GM12891 (cell line): ENCODE results near the gene ITGB4.

Experiments
- PAX5 ChIP-seq: IDR thresholded peaks from 2 replicates; pipeline ENCODE4 v1.6.1; 2011; ENCODE audit warnings: low read length, moderate library complexity, mild to moderate bottlenecking; ENCODE audit not compliant: insufficient read depth, severe bottlenecking
- POLR2A ChIP-seq: IDR thresholded peaks from 2 replicates; pipeline ENCODE4 v1.6.1; 2011; ENCODE audit warnings: low read depth, low read length, control low read depth
- POLR2AphosphoS5 ChIP-seq: IDR thresholded peaks from 2 replicates; pipeline ENCODE4 v1.6.1; 2011; ENCODE audit warnings: low read depth, low read length, control low read depth
- POU2F2 ChIP-seq: IDR thresholded peaks from 2 replicates; pipeline ENCODE4 v1.6.1; 2011; ENCODE audit warnings: low read depth, mild to moderate bottlenecking, control low read depth, low read length, moderate library complexity

- TF ChIP-seq POLR2A = no peak
- no peak for TF ChIP-seq POLR2AphosphoS5
- no peak for TF ChIP-seq PAX5
- no peak for TF ChIP-seq POU2F2
Measured at GRCh38 chr17:75769536-75769935, 48.3 kb downstream of the ITGB4 start.
